Right lobe of liver (tissue), 6 donors: ENCODE results near the gene GTF3C1. TPM values are rescaled to one million over a fixed set of nuclear protein-coding genes. Genes with fewer than 3 reads are reported as not detected.

ENCODE experiments used
- ATAC-seq, 4 donors: fragments of 200-7000 bp; cut with Tn5 transposase; one replicate each; pipeline ENCODE4 v1.9.1; 2020; ENCODE audit warnings: mild to moderate bottlenecking in 4 of 4, moderate library complexity in 4 of 4
- DNase-seq, 3 donors: peaks; one replicate each; pipeline ENCODE4 v3.0.0-alpha.2; 2020
- H3K27ac ChIP-seq, 3 donors: fragments of 200-600 bp; one replicate each; pipeline ENCODE4 v1.8.0; 2022
- H3K27me3 ChIP-seq, 2 donors: fragments of 200-600 bp; one replicate each; pipeline ENCODE4 v1.8.0; 2022
- H3K36me3 ChIP-seq, 4 donors: fragments of 200-600 bp; sonication (generic) in 1 of 4; one replicate each; pipeline versions ENCODE4 v1.5.1 to v1.8.0; 2017 to 2022; ENCODE audit warnings: control low read depth in 1 of 4
- H3K4me1 ChIP-seq, 4 donors: fragments of 200-600 bp; sonication (generic) in 1 of 4; one replicate each; pipeline versions ENCODE4 v1.5.1 to v1.8.0; 2017 to 2022; ENCODE audit warnings: control low read depth in 1 of 4
- H3K4me3 ChIP-seq, 3 donors: fragments of 200-600 bp; one replicate each; pipeline ENCODE4 v1.8.0; 2022
- H3K9me3 ChIP-seq, 4 donors: fragments of 200-600 bp; sonication (generic) in 1 of 4; one replicate each; pipeline versions ENCODE4 v1.5.1 to v1.8.0; 2017 to 2022; ENCODE audit warnings: control low read depth in 1 of 4
- CTCF ChIP-seq, 4 donors: fragments of 200-600 bp in 3 of 4; fragments of 450-650 bp in 1 of 4; IDR thresholded peaks; one replicate each; pipeline versions ENCODE4 v1.5.1 to v1.8.0; 2016 to 2022; ENCODE audit warnings: antibody characterized with exemption in 4 of 4, mild to moderate bottlenecking in 2 of 4
- POLR2A ChIP-seq: fragments of 450-650 bp; IDR thresholded peaks from one replicate; pipeline ENCODE4 v1.6.1; 2017; ENCODE audit warnings: antibody characterized with exemption, mild to moderate bottlenecking
- WGBS: methylation state at CpG from one replicate; pipeline ENCODE4 v1.1.6; 2018; ENCODE audit warnings: low coverage, low lambda C conversion rate; ENCODE audit not compliant: insufficient coverage; ENCODE audit errors: missing lambda C conversion rate; 5-methylcytosine and 5-hydroxymethylcytosine counted together
- intact Hi-C, 2 donors: fragments of 100-400 bp; cut with DNase I; formaldehyde crosslinking; loops; one replicate each; pipeline versions ENCODE4 v1.11.2 to v1.14.1; 2022
- long read RNA-seq: library from polyadenylated mRNA; unstranded; transcript quantifications from one replicate; pipeline ENCODE4 v2.0.0, GENCODE V29; 2019
- total RNA-seq, 6 experiments: library from RNA; depleted of rRNA in 2 of 6; stranded (reverse); fragments of >200 nt in 2 of 6; fragmentation: NEBNext Ultra II Directional in 3 of 6; extraction: Animal tissue kit (Norgen Biotek cat#: 25700) in 3 of 6; gene quantifications; one replicate each; pipeline versions ENCODE4 v1.1.0 to v1.2.4, GENCODE V29; 2016 to 2023
- donor health status: DM: no; HTN: yes; CAD: no.
- donor health status: DM: no; HTN: no; CAD: no.
- donor health status: DM: no; HTN: no; CAD: no.
- donor health status: DM: no; HTN: yes; CAD: no.
- donor health status: DM: no; HTN: yes; CAD: no.

GTF3C1 gene
- total RNA-seq: 10 to 100 TPM; 25.3 to 53.3 (median 26.9) TPM
- long read RNA-seq, partial matches to known transcripts: 7 of 7 reads
- long read RNA-seq, other reads (novel, unspliced or antisense): 0 of 7 reads

GRCh38 chr16:27549746-27550581, at the start of gene GTF3C1, which contains the start of gene KATNIP:
Gene GTF3C1 (minus strand): TSS chr16:27549913. CDS start chr16:27549890, 23 bp downstream.
Gene KATNIP (plus strand): TSS chr16:27550144. CDS start chr16:27550171, 27 bp downstream.
- H3K27me3 ChIP-seq: no peaks in the 10 kb centered on the region
- DNase-seq (peak; percentile 100), ATAC-seq (peak; percentile 99 to 100 (median 100))
- peaks cover 0 to 5% (median 3%) of the 10 kb centered on the region in 4 donors for H3K36me3 ChIP-seq
- 1% methylated on average over 24 of the region's 59 CpGs for WGBS
- peak within 1 kb of the TSS; percentile 39 to 67 (median 64) for H3K27ac ChIP-seq
- H3K4me1 ChIP-seq: peaks cover 0 to 16% (median 5%) of the 10 kb centered on the region in 4 donors
- H3K9me3 ChIP-seq: no peaks in the 10 kb centered on the region
- H3K4me3 ChIP-seq: peak within 1 kb of the TSS; percentile 75 to 98 (median 95)
- intact Hi-C loops: no loop called here
- TF ChIP-seq CTCF (IDR thresholded peaks at IDR 0.05): no peak
- TF ChIP-seq POLR2A: peak; percentile 54

- no peaks in the 10 kb centered on the region for H3K27me3 ChIP-seq
- ATAC-seq (peak in 1 of 4 donors; percentile 34), DNase-seq (no peak)
- no peaks in the 10 kb centered on the region for H3K9me3 ChIP-seq
- H3K27ac ChIP-seq: no peak overlapping the region
- 60% methylated on average over 1 of the region's 10 CpGs for WGBS
- H3K4me3 ChIP-seq: no peak overlapping the region
- intact Hi-C loops: no loop called here
- no peaks in the 10 kb centered on the region for H3K4me1 ChIP-seq
- no peaks in the 10 kb centered on the region for H3K36me3 ChIP-seq
- TF ChIP-seq CTCF (IDR thresholded peaks at IDR 0.05) (no peak), POLR2A (no peak)
Measured at GRCh38 chr16:27598931-27599565, 49.3 kb upstream of the GTF3C1 start.

- H3K4me3 ChIP-seq: no peak overlapping the region
- no peaks in the 10 kb centered on the region for H3K9me3 ChIP-seq
- intact Hi-C loops: no loop called here
- no peaks in the 10 kb centered on the region for H3K27me3 ChIP-seq
- no peak overlapping the region for H3K27ac ChIP-seq
- DNase-seq: no peak
- no peak for ATAC-seq
- no peaks in the 10 kb centered on the region for H3K36me3 ChIP-seq
- H3K4me1 ChIP-seq: no peaks in the 10 kb centered on the region
- WGBS: 83% methylated on average over 1 of the region's 6 CpGs
- no peak for TF ChIP-seq POLR2A
- no peak for TF ChIP-seq CTCF (IDR thresholded peaks at IDR 0.05)
Measured at GRCh38 chr16:27598220-27598619, 48.5 kb upstream of the GTF3C1 start.

DNA sequence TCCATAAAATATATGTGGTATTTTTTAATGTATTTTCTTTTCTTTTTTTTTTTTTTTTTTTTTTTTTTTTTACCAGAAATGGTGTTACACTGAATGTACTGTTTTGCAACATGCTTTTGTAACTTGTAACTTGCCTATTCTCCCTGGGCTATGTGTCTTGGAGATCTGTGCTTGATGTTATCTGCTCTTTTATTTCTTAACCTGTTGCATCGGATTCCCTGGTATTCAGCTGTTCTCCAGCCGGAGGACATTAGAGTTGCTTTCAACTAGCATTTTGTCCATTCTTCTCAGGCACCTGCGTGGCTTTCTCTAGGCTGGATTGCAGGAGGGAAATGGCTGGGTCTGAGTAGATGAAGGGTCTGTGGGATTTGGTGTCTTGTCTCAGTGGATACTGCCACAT, 47.6 kb upstream of the GTF3C1 start:
- no peak overlapping the region for H3K4me3 ChIP-seq
- WGBS: 81% methylated on average over 3 of the region's 3 CpGs
- DNase-seq (no peak), ATAC-seq (no peak)
- no peaks in the 10 kb centered on the region for H3K9me3 ChIP-seq
- intact Hi-C loops: no loop called here
- no peak overlapping the region for H3K27ac ChIP-seq
- no peaks in the 10 kb centered on the region for H3K36me3 ChIP-seq
- TF ChIP-seq POLR2A (no peak), CTCF (IDR thresholded peaks at IDR 0.05) (no peak)
- no peaks in the 10 kb centered on the region for H3K4me1 ChIP-seq
- H3K27me3 ChIP-seq: no peaks in the 10 kb centered on the region
